ENCODE measurements around the gene DRAP1.
A peak's percentile ranks its signal among the peaks of the same experiment; 100 is the strongest.
"Not testable (repeated sequence)": the region's sequence is repeated elsewhere in the genome, so short reads cannot be mapped to it uniquely, and the experiment has no call there.

DRAP1 gene

GRCh38 chr11:65886826-65887722 lies 32.2 kb upstream of the DRAP1 start:
- DNase-seq (ENCODE audit: low spot score) = no peak

GRCh38 chr11:65887723-65888162 lies 31.5 kb upstream of the DRAP1 start:
- DNase-seq (ENCODE audit: low spot score) = no peak

GRCh38 chr11:65888163-65888814 lies 30.9 kb upstream of the DRAP1 start, which contains the start of gene FIBP:
Gene FIBP, minus strand, starts transcription at chr11:65888471. Its CDS starts 53 bp downstream, at chr11:65888418.
- peak; percentile 98 for DNase-seq (ENCODE audit: low spot score)

GRCh38 chr11:65890324-65891218 lies 28.7 kb upstream of the DRAP1 start, which contains the start of gene CCDC85B:
Gene CCDC85B, plus strand, starts transcription at chr11:65890673. Its CDS starts 111 bp downstream, at chr11:65890784.
- DNase-seq (ENCODE audit: low spot score) = peak; percentile 99

GRCh38 chr11:65891219-65892136 lies 27.7 kb upstream of the DRAP1 start:
- no peak for DNase-seq (ENCODE audit: low spot score)

- not testable (repeated sequence) for DNase-seq (ENCODE audit: low spot score)
Measured at GRCh38 chr11:65892137-65892540, 27.1 kb upstream of the DRAP1 start.

GRCh38 chr11:65892661-65893317 lies 26.4 kb upstream of the DRAP1 start:
- DNase-seq (ENCODE audit: low spot score) = no peak

GRCh38 chr11:65894034-65894591 lies 25.1 kb upstream of the DRAP1 start:
- DNase-seq (ENCODE audit: low spot score) = peak; percentile 69

- no peak for DNase-seq (ENCODE audit: low spot score)
Measured at GRCh38 chr11:65895482-65895981, 23.7 kb upstream of the DRAP1 start.

- DNase-seq (ENCODE audit: low spot score) = no peak
Measured at GRCh38 chr11:65896034-65896999, 22.9 kb upstream of the DRAP1 start.

- no peak for DNase-seq (ENCODE audit: low spot score)
Measured at GRCh38 chr11:65897020-65897471, 22.2 kb upstream of the DRAP1 start.

GRCh38 chr11:65898656-65899355 lies 20.4 kb upstream of the DRAP1 start:
- no peak for DNase-seq (ENCODE audit: low spot score)

GRCh38 chr11:65899356-65900124 lies 19.7 kb upstream of the DRAP1 start:
- peak; percentile 70 for DNase-seq (ENCODE audit: low spot score)

- DNase-seq (ENCODE audit: low spot score) = peak; percentile 92
Measured at GRCh38 chr11:65900125-65900898, 18.9 kb upstream of the DRAP1 start, which contains the start of gene FOSL1. Gene FOSL1, minus strand, starts transcription at chr11:65900388. Its CDS starts 49 bp downstream, at chr11:65900339.

- DNase-seq (ENCODE audit: low spot score) = no peak
Measured at GRCh38 chr11:65900899-65901180, 18.4 kb upstream of the DRAP1 start.

GRCh38 chr11:65903068-65903481 lies 16.2 kb upstream of the DRAP1 start:
- no peak for DNase-seq (ENCODE audit: low spot score)

Measured in activated CD4-positive, alpha-beta T cell treated with anti-CD3 and anti-CD28 coated beads, Interleukin-2, Interleukin-4, amounts not matched to agents 100 ng/mL and 50 ng/mL, durations not matched to agents 16 hours and 8 hours (primary cell).